ENCODE measurements around the gene MPZL2. TPM values are rescaled to one million over a fixed set of nuclear protein-coding genes. Genes with fewer than 3 reads are reported as not detected.

MPZL2 gene
- total RNA-seq, 4 donors from 2014 or later = 6.6 to 31.6 (median 13.9) TPM

DNA sequence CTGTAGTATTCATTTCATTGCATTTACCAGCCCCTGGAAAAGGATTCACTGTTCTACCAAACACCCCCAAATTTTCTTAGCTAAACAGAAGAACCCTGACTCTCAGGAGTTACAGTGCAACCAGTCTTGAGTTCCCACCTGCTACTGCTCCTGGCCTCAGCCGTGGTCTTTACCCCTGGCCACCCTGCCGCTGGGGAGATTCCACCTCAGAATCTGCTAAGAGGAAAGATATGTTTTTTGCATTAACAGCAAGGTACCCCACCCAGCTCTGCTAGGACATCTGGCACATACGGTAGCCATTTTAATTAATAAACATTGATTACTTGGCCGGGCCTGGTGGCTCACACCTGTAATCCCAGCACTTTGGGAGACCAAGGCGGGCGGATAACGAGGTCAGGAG lies 48.3 kb downstream of the MPZL2 start:
- Histone ChIP-seq H3K4me3 (no peak overlapping the region), H3K4me1 (peaks cover 0 to 6% (median under 1%) of the 10 kb centered on the region in 4 donors), H3K27ac (replicated peaks in 1 of 4) (no peak overlapping the region), H3K36me3 (no peaks in the 10 kb centered on the region), H3K9me3 (no peaks in the 10 kb centered on the region), H3K27me3 (peaks cover 0 to 52% (median 0%) of the 10 kb centered on the region in 4 donors)
- DNase-seq (ENCODE audit: extremely low spot score) = no peak
- WGBS = 90% methylated on average over 7 of the region's 7 CpGs
- intact Hi-C loops (cut with DNase I) = no loop called here
- TF ChIP-seq, protein P1, sequence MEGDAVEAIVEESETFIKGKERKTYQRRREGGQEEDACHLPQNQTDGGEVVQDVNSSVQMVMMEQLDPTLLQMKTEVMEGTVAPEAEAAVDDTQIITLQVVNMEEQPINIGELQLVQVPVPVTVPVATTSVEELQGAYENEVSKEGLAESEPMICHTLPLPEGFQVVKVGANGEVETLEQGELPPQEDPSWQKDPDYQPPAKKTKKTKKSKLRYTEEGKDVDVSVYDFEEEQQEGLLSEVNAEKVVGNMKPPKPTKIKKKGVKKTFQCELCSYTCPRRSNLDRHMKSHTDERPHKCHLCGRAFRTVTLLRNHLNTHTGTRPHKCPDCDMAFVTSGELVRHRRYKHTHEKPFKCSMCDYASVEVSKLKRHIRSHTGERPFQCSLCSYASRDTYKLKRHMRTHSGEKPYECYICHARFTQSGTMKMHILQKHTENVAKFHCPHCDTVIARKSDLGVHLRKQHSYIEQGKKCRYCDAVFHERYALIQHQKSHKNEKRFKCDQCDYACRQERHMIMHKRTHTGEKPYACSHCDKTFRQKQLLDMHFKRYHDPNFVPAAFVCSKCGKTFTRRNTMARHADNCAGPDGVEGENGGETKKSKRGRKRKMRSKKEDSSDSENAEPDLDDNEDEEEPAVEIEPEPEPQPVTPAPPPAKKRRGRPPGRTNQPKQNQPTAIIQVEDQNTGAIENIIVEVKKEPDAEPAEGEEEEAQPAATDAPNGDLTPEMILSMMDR (IDR thresholded peaks at IDR 0.05) = no peak
- TF ChIP-seq POLR2AphosphoS5 (IDR thresholded peaks at IDR 0.05) (no peak), EP300 (IDR thresholded peaks at IDR 0.05) (no peak), POLR2A (IDR thresholded peaks at IDR 0.05; ENCODE audit: low read depth) (no peak)

DNA sequence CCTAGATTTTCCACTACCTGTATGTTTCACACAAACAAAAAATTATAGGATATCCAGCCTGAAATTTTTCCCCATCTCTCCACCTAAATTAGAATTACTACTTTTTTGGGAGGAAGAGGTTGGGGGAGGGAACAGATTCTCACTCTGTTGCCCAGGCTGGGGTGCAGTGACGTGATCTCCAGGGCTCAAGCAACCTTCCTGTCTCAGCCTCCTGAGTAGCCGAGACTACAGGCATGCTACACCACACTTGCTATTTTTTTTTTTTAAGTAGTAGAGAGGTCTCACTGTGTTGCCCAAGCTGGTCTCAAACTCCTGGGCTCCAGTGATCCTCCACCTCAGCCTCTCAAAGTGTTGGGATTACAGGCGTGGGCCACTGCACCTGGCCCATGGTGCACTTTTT lies 48.8 kb downstream of the MPZL2 start:
- Histone ChIP-seq H3K4me1 (peaks cover 0 to 9% (median 2%) of the 10 kb centered on the region in 4 donors), H3K27ac (replicated peaks in 1 of 4) (no peak overlapping the region), H3K9me3 (no peaks in the 10 kb centered on the region), H3K36me3 (no peaks in the 10 kb centered on the region), H3K27me3 (peaks cover 0 to 53% (median 0%) of the 10 kb centered on the region in 4 donors), H3K4me3 (no peak overlapping the region)
- TF ChIP-seq POLR2A (IDR thresholded peaks at IDR 0.05; ENCODE audit: low read depth) (no peak), POLR2AphosphoS5 (IDR thresholded peaks at IDR 0.05) (no peak), EP300 (IDR thresholded peaks at IDR 0.05) (no peak)
- TF ChIP-seq, protein P1 (IDR thresholded peaks at IDR 0.05) = no peak
- intact Hi-C loops (cut with DNase I) = no loop called here
- no peak for DNase-seq (ENCODE audit: extremely low spot score)
- 83% methylated on average over 3 of the region's 3 CpGs for WGBS

DNA sequence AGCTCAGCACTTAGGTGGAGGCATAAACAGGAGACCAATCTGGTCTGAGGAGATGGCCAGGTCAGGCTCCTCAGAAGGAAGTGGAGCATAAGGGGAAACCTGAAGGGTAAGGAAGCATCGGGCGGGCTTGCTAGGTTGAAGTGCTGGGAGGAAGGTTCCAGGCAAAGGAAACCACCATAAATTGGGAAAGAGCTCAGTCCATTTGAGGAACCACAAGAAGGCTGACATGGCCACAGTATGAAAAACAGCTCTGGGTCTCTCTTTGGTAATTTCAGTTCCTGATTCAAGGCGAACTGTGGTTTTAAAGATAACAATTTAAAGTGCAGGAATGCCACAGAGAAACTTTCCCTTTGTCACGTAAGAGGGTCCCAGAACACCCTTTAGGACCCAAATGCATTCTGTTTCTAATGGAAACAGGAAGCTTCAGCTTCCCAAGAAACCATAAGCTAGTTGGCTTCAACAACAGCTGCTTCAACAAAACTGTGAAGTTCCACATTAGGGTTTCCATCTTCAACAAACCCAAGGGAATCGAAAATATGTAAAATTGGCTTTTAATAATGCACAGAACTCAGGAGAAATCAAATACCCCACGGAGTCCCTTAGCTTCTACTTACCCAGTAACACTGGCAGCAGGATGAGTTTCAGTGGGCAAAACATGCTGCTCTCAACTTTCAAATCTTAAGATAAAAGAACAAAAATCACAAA lies 49.7 kb downstream of the MPZL2 start:
- Histone ChIP-seq H3K9me3 (no peaks in the 10 kb centered on the region), H3K4me1 (peaks cover 0 to 9% (median 2%) of the 10 kb centered on the region in 4 donors), H3K4me3 (no peak overlapping the region), H3K27me3 (peaks cover 0 to 51% (median 0%) of the 10 kb centered on the region in 4 donors), H3K36me3 (no peaks in the 10 kb centered on the region), H3K27ac (replicated peaks in 1 of 4) (no peak overlapping the region)
- DNase-seq (ENCODE audit: extremely low spot score) = no peak
- TF ChIP-seq EP300 (IDR thresholded peaks at IDR 0.05) (no peak), POLR2A (IDR thresholded peaks at IDR 0.05; ENCODE audit: low read depth) (no peak), POLR2AphosphoS5 (IDR thresholded peaks at IDR 0.05) (no peak)
- TF ChIP-seq, protein P1 (IDR thresholded peaks at IDR 0.05) = no peak
- 65% methylated on average over 6 of the region's 6 CpGs for WGBS
- intact Hi-C loops (cut with DNase I) = no loop called here

DNA sequence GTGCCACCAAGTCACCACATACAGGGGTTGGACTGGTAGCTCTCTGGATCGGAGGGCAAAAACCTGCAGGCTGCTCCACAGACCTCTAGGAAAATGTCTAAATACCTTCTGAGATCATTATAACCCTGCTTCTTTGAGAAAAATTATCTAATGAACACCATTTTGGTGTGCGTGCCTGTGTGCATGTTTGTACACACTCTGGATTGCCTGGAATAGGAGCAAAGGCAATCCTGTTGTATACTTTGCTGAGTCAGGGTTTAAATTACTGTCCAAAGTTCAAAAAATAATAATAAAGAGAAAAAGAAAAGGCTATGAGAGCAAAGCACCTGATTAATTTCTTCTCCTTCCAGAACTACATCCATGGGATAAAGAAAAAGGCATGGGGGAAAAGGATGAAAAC lies 50.3 kb downstream of the MPZL2 start:
- H3K9me3 ChIP-seq = no peaks in the 10 kb centered on the region
- no peak overlapping the region for H3K4me3 ChIP-seq
- no peak overlapping the region for H3K27ac ChIP-seq (replicated peaks in 1 of 4)
- intact Hi-C loops (cut with DNase I) = no loop called here
- peaks cover 0 to 55% (median 0%) of the 10 kb centered on the region in 4 donors for H3K27me3 ChIP-seq
- TF ChIP-seq POLR2AphosphoS5 (IDR thresholded peaks at IDR 0.05) (no peak), EP300 (IDR thresholded peaks at IDR 0.05) (no peak), POLR2A (IDR thresholded peaks at IDR 0.05; ENCODE audit: low read depth) (no peak)
- TF ChIP-seq, protein P1 (IDR thresholded peaks at IDR 0.05) = no peak
- WGBS = 95% methylated on average over 2 of the region's 2 CpGs
- no peaks in the 10 kb centered on the region for H3K36me3 ChIP-seq
- peaks cover 0 to 9% (median 2%) of the 10 kb centered on the region in 4 donors for H3K4me1 ChIP-seq
- no peak for DNase-seq (ENCODE audit: extremely low spot score)
